GM18508 (cell line): Measurements from ENCODE around the gene PLEKHO2.

Source experiments
- ATAC-seq: cut with Tn5 transposase; IDR thresholded peaks from one replicate; pipeline ENCODE4 v1.9.1; 2021; ENCODE audit warnings: moderate number of reproducible peaks; ENCODE audit not compliant: insufficient read depth, unreplicated experiment

Gene PLEKHO2

DNA sequence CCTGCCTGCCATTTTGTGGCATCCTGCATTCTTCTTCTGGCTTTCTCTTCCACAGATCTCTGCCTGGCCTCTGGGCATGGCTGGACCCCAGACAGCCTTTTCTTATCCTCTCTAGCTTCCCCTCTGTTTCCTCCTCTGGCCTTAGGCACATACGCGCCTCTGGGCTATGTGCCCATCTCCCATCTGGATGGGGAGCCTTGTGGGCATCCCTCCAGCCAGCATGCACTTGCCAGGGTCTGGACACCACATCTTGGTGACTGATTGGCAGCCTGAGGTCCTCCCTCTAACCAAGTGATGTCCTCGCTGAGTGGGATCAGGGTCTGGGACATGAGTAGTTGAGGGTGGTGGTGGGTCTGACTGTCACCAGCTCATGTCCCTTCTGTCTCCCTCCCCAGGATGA, 12.8 kb downstream of the PLEKHO2 start:
- ATAC-seq: no peak

DNA sequence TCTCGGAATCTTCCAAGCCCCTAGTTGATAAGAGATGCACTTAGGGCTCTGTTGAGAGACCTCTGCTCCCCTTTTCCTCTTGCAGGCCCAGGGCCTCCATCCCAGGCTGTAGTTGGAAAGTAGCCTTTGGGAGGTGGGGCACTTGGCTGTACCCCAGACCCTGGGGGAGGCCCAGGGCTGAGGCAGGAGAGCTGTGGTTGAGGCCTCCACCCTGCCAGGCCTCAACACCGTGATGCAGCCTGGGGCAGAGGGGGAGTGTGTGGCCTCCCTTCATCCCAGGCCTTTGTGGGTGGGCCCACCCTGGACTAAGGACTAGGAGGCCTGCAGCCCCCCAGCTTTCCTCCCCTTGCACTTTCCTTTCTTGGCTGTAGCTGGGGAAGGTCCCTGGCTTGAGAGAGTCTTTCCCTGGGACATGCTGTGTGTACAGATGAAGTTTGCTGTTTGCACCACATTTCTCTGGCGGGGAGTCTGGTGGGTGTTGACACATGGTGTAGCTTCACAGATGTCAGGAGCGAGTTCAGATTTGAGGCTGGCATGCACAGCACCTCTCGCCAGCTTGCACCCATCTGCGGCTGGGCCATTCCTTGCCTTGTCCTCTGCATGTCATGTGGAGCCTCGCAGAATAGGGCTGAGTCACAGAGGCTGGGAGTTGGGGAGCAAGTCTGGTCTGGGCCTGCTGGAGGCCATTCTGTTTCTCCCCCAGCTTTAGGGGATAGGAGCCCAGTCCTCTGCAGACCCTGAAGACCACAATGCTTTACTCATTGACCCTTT, 13.7 kb downstream of the PLEKHO2 start:
- ATAC-seq: no peak

DNA sequence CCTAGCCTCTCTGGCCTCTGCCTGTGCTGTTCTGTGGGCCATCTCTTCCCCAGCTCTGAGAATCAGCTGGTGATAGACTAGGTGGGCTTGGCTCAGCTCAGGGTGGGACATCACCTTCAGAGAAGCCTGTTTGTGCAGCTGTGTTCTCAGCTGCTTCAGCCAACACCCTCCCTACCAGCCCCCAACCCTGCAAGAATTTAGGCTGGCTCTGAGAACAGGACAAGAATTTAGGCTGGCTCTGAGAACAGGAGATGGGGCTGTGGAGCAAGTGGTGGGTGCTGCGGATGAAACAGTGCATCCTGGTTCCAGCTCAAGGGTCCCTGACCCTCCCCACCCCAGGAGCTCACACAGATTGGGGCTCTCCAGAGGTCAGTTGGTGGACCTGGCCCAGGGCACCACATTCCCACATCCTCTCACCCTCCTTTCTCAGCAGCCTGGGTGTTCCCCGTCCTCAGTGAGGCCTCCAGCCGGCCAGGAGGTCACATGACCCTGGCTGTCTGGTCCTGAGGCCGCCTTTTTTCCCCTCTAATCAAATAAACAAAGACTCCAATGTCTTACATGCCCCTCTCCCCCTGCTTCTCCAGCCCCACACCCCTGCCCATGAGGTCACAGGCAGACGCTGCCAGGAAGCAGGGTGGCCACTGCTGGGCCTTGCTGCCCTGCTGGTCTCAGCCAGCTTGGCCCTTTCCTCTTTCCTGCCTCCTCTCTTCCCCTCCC, 14.9 kb downstream of the PLEKHO2 start:
- no peak for ATAC-seq

DNA sequence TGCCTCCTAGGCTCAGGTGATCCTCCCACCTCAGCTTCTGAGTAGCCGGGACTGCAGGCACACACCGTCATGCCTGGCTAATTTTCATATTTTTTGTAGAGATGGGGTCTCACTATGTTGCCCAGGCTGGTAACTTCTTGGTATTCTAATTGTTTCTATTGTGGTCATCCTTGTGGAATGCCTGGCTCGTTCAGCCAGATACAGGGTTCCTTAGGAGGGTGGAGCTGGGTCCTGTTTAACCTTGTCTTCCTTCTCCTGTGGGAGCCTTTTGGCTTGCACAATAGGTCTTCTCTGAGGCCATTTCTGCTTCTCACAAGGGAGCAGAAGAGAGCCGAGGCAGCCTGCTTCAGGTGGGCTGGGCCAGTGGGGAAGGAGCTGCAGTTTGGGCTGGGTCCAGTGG, 15.7 kb downstream of the PLEKHO2 start:
- no peak for ATAC-seq

DNA sequence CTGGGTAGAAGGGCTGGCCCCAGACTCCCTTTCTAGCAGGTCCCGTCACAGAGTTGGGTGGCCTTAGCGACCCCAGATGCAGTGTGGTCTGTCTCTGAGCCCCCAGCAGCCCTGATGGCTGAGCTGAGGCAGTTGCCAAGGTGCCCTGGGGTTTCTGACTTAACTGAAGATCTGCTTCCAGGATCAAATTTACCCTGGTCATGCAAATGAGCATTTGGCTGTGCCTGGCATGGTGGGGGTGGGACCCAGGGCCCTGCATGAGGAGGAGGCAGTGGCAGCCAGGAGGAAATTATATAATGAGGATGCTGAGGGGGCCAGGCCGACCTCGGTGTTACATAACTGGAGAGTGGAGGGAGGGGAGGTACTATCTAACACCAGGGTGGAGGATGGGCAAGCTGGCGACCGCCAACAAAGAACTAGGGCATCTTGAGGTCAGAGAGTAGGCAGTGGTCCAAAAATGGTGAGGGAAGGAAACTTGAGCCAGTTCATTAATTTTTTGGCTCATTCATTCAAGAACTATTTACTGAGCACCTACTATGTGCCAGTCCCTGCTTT, 16.4 kb downstream of the PLEKHO2 start:
- ATAC-seq: no peak

DNA sequence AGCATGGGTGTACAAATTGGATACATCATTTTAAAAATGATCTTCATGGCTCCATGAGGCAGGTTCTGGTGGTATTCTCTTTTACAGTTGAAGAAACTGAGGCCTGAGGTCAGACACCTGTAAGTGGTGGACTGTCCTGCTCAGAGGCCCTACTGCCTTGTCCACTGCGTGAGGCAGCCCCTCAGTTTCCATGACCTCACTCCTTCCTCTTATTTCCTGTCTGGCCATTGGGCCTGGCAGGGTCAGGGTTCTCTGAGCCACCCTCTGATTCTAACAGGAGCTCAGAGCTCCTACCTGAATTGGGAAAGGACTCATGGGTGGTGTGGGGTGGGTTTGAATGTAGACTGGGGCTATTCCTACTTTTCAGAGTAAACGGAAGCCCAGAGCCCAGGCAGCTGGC, 17.5 kb downstream of the PLEKHO2 start:
- no peak for ATAC-seq

DNA sequence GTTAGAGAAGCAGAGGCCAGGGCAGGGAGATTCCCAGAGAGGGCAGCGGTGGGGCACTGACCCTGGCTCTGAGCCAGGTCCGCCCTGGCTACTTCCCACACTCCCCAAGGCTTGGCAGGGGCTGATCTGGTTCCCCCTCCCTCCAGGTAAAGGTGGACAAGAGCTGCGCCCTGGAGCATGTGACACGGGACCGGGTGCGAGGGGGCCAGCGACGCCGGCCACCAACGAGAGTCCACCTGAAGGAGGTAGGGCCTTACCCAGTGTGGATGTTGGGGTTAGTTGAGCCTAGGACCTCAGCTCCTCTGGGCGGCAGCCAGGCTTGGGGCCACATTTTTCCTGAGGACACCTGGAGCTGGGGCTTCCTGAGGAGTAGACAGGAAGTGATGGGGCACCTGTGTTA, 19.6 kb downstream of the PLEKHO2 start:
- no peak for ATAC-seq

DNA sequence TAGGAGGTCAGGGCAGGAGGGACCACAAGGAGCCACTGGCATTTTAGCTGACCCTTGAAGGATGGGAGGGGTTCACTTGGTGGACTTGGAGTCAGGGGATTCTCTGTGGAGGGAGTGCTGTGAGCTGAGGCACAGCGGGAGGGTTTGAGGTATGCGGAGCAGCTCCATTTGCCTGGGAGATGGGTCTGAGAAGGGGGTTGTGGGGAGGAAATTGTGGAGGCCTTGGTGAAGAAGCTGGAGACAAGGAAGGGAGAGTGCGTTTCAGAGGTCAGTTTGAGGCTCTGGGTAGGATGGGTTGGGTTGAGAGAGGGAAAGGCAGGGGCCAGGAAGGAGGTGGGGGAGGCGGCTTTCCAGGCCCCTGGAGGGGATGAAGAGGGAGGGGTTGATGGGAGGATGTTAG, 20.2 kb downstream of the PLEKHO2 start:
- no peak for ATAC-seq

DNA sequence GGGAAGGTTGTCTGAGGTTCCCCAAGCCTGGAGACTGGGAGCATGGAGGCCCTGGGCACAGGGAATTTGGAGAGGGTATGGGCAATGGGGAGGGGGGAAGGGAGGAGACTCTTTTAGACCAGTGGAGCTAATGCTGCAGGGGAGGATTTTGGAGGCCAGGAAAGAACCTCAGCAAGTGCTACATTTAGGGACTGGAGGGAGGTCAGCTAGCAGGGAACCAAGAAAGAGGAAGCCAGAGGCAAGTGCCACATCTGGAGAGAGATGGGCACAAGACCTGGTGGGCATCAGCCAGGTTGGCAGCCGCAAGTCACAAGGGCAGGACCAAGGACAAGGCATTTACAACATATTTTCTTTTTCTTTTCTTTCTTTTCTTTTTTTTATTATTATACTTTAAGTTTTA, 20.7 kb downstream of the PLEKHO2 start:
- ATAC-seq: no peak

DNA sequence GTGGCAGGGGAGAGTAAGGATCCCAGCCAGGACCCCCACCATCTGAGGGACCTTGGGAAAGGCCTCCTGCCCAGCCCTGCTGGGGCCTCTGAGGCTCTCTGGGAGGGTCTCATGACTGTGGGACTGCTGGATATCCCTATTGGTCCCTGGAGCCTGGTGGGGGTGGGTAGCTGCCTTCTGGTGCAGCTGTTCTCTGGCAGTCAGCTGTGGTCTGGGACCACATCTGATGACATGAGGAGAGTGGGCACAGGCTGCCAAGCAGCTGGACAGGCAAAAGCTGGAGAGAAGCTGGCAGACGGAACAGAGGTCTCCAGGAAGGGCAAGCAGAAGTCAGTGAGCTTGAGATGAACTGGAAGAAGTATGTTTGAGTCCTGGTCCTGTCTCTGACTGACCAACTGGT, 22.4 kb downstream of the PLEKHO2 start:
- ATAC-seq: no peak

DNA sequence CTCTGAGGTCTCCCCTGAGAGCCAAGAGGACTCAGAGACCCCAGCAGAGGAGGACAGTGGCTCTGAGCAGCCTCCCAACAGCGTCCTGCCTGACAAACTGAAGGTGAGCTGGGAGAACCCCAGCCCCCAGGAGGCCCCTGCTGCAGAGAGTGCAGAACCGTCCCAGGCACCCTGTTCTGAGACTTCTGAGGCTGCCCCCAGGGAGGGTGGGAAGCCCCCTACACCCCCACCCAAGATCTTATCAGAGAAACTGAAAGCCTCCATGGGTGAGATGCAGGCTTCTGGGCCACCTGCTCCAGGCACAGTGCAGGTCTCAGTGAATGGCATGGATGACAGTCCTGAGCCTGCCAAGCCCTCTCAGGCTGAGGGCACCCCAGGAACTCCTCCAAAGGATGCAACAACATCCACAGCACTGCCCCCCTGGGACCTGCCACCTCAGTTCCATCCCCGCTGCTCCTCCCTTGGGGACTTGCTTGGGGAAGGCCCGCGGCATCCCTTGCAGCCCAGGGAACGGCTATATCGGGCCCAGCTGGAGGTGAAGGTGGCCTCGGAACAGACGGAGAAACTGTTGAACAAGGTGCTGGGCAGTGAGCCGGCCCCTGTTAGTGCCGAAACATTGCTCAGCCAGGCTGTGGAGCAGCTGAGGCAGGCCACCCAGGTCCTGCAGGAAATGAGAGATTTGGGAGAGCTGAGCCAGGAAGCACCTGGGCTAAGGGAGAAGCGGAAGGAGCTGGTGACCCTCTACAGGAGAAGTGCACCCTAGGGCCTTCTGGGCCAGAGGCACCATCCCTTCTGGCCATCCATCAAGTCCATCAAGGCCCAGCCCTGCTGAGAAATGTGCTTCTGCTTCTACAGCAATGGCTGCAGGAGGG, 23.6 kb downstream of the PLEKHO2 start:
- no peak for ATAC-seq

DNA sequence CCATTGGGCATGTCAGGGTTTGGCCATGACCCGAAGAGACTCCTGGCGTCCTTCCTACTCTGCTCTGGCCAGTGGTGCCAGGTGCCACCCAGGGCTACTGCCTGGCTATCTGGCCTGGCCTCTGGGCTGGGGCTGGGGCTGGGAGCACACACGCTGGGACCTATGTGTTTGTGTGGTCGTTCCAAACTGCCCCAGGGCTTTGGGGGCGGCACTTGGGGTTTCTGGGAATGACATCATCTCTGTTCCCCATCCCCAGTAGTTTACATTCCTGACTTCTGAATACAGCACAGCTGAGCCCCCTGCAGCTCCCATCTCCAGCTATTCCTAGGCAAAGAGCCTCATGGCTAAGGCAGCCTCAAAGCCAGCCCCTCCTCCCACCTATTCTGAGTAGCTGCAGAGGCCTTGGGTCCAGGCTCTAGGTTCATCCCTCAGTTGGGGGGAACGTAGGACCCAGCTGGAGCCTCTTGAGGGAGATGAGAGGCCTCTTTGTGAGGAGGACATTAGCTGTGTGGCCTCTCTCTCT, 24.3 kb downstream of the PLEKHO2 start:
- no peak for ATAC-seq

DNA sequence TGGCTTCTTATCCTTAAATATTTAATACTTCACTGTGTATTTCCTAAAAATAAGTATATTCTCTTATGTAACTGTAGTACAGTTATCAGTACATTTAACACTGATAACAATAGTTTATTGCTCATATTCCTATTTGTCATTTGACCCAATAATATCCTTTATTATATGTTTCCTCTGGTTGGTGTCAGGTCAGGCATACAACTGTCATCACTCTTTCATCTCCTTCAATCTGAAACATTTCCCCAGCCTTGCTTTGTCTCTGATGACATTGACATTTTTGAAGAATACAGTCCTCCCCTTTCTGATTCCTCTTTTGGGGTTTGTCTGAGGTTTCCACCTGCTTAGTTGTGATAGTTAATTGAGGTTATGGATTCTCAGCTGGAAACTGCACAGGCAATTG, 27.8 kb downstream of the PLEKHO2 start:
- ATAC-seq: no peak

DNA sequence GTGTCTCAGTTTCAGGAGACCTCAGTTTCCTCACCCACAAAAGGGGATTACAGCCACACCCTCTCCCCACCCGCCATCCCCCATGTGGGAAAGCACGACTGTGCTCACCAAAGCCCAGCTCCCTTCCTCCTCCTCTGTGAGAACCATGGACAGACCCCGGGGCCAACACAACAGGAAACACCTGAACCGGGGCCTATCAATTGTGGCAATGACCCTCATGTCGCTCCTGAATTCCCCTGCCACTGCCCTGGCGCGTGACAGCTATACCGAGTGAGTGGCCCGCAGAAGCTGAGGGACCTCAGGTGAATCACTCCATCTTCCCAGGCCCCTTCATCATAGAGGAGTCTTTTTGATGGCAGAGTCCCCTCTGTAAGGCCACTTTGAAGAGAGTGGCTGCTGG, 28.6 kb downstream of the PLEKHO2 start:
- ATAC-seq: no peak

DNA sequence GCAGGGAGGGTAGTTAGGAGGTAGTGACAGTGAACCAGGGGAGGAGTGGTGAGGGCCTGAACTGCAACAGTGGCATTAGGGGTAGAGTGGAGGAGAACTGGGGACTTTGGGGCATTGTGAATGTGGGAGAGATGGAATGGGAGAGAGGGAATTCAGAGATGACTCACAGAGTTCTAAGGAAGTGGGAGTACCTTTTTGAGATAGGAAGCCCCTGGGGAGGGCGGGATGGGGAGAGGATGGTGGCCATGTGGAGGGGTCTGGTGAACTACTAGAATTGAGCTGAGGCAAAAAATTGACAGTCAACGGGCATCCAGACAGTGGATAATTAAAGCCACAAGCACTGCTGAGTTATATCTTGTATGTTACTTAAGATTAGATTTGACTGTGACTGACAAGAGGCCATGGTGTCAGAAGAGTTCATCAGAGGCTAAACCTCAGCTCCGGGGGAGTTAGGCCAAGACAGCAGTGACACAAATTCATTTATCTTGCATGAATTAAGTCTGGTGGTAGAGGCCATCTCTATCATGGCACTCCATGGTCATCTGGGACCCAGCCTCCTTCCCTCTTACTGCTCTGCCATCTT, 34.0 kb downstream of the PLEKHO2 start:
- ATAC-seq: no peak

DNA sequence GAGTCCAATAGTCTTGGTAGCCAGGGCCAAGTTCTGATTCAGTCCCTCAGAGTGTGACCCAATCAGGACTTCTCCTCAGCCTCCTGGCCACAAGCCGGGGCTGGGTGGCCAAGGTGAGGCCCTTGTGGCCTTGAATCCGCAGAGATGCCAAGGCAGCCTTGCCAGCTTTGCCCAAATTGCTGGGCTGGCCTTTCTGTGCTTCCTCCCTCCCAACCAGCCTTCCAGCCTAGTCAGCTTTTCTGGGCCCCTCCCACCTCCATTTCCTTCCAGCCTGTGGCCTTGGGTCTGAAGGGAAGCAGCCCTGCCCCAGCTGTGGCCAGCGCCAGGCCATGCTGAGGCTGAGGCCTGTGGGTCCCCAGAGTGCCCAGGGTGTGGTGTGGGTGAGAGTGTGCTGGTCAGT, 35.7 kb downstream of the PLEKHO2 start:
- no peak for ATAC-seq

DNA sequence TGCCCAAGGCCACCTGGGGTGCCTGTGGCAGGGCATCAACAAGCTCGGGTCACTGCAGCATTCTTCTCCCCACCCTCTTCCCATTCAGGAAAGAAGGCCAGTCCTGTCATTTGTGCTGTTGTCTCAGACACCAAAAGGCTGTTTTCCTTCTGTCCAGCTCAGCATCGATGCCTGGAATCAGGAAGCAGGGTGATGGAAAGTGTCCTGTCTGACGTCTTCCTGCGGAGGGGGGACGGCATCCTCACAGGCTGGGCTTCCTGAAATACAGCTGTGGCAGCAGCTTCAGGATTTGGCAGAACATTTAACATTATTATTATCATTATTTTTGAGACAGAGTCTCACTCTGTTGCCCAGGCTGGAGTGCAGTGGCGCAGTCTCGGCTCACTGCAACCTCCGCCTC, 37.0 kb downstream of the PLEKHO2 start:
- ATAC-seq: no peak

DNA sequence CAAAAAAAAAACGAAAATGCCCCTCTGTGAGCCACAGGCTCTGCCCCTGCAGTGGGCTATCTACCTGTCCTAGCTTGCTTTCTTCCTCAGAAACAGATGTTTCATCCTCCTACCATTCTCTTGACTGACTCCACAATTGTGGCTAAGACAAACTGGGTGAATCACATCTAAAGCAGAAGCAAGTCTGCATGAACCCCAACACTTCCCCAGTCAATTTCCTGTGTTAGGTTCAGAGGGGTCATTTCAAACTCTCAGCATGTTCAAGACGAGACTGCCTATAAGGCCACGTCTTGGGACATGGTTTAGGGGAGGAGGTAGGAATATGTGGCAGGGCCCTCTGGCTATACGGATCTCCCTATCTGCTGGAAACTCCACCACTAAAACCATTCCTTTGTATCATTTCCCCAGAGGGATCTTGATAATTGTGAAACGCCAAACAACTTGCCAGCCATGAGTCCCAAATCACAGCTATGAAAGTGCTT, 41.4 kb downstream of the PLEKHO2 start:
- ATAC-seq: no peak

DNA sequence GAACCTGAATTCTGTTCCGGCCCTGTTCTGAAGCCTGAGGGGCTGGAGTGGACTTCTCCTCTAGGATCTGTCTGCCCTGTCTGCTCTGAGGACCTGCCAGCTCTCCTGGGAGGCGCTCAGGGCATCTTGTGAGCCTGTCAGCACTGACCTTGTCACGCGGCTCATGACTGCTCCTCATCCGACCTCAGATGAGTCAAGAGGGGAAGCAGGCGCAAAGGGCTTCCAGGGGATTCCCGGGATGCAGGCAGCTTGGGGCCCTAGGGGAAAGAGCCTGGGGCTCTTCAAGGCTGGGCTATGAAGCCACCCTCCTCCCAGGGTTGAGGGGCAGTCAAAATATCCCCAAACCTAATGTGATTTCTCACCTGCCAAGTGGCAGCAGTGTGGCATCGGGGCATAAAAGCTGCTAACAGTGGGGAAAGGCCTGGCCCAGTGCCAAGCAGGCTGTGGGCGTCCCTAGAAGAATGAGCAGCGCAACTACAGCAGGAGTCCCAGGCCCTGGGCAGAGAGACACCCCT, 42.3 kb downstream of the PLEKHO2 start:
- ATAC-seq: no peak

DNA sequence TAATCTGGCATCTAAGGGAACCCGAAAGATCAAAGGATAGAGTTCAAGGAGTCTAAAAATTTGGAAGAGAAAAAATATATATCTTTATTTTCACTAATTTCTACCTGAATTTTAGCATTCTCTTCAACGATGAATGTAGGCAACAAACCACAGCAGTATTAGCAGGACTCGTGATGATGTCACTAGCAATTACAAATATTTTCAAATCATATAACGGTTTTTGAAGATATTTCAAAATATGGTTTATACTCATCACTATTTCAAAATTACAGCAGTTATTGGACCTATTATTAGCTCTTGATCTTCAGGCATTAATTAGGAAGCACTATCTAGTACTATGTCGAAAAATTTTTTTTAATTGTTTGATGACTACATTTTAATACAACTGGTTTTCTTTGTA, 43.0 kb downstream of the PLEKHO2 start:
- no peak for ATAC-seq
